GM10266 (cell line): Measurements from ENCODE around the gene CYB5R2.

Experiments used
- DNase-seq: peaks from one replicate; pipeline ENCODE4 v3.0.0; 2012; ENCODE audit errors: extremely low spot score
- CTCF ChIP-seq: IDR thresholded peaks from 2 replicates; pipeline ENCODE4 v1.5.1; 2012; ENCODE audit warnings: mild to moderate bottlenecking, low read depth; ENCODE audit not compliant: control insufficient read depth, insufficient read depth; ENCODE audit errors: missing control alignments

CYB5R2 gene

GRCh38 chr11:7628660-7629059 is 44.6 kb downstream of the CYB5R2 start:
- TF ChIP-seq CTCF: no peak
- no peak for DNase-seq

GRCh38 chr11:7622721-7623120 is 50.6 kb downstream of the CYB5R2 start:
- no peak for TF ChIP-seq CTCF
- no peak for DNase-seq

GRCh38 chr11:7621554-7621953 is 51.7 kb downstream of the CYB5R2 start:
- DNase-seq: no peak
- TF ChIP-seq CTCF: no peak

GRCh38 chr11:7621090-7621489 is 52.2 kb downstream of the CYB5R2 start:
- no peak for TF ChIP-seq CTCF
- no peak for DNase-seq

GRCh38 chr11:7619322-7619721 is 54.0 kb downstream of the CYB5R2 start:
- no peak for TF ChIP-seq CTCF
- no peak for DNase-seq

GRCh38 chr11:7617032-7617431 is 56.3 kb downstream of the CYB5R2 start:
- TF ChIP-seq CTCF: no peak

More at GRCh38 chr11:7617032-7617431, 56.3 kb downstream of the CYB5R2 start:
- DNase-seq: no peak
